ENCODE measurements around the gene TMEM208. TPM values are rescaled to one million over a fixed set of nuclear protein-coding genes. Genes with fewer than 3 reads are reported as not detected.

Gene TMEM208
- polyA plus RNA-seq, 2 of the 4 experiments (the other 2 are of a cell fraction): 73.5 to 114 TPM

DNA sequence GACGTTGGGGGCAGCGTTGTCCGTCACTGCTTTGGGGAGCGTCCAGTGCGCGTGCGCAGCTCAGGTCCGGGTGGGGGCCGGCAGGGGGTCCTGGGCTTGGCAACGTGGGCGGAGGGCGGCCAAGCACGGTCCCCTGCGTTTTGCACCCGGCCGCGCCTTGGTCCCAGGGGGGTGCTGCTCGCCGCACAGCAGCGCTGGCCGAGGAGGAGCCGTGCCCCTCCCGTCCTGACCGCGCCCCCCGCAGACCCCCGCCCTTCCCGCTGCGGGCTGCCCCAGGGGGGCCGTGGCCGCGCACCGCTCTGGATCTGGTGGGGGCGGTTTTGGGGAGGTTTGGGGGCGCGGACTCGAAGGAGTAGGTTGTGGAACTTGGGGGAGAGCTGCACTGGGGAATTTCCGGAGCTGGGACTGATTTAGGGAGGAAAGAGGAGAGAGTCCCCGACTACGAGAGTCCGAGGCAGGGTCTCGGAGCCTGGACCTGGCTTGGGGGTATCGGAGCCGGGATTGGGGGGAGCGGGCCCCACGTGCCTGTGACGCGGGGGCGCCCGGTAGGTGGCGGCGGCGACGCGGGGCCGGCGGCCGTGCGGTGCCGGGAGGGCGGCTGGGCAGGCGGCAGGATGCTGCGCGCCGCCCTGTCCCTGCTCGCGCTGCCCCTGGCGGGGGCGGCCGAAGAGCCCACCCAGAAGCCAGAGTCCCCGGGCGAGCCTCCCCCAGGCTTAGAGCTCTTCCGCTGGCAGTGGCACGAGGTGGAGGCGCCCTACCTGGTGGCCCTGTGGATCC, 21.7 kb downstream of the TMEM208 start, which contains the start of gene SLC9A5:
Gene SLC9A5 (plus strand): TSS at position 579 of the 777 bp plus-strand sequence. CDS start 36 bp downstream, at position 615.
- Histone ChIP-seq H3K27ac (peak within 1 kb of the TSS; percentile 77 to 95), H3K9me3 (no peaks in the 10 kb centered on the region), H3K4me1 (peaks cover 39% of the 10 kb centered on the region), H3K4me2 (peak within 1 kb of the TSS; percentile 97), H3K4me3 (peak within 1 kb of the TSS; percentile 74)
- TF ChIP-seq JUN (IDR thresholded peaks at IDR 0.05): 0 out of 5 replicates have a peak, but pooled peaks of 1 of the 2 experiments have one; percentile 26
- TF ChIP-seq, protein P1, sequence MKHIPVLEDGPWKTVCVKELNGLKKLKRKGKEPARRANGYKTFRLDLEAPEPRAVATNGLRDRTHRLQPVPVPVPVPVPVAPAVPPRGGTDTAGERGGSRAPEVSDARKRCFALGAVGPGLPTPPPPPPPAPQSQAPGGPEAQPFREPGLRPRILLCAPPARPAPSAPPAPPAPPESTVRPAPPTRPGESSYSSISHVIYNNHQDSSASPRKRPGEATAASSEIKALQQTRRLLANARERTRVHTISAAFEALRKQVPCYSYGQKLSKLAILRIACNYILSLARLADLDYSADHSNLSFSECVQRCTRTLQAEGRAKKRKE (CRISPR knock-in tag; IDR thresholded peaks at IDR 0.05; ENCODE audit: low read depth): 0 out of 2 replicates have a peak, but pooled peaks have one; percentile 24
- no peak for TF ChIP-seq ZFP36 (IDR thresholded peaks at IDR 0.05; ENCODE audit: borderline replicate concordance, partially characterized antibody)
- TF ChIP-seq EHMT2 (IDR thresholded peaks at IDR 0.05; ENCODE audit: low read depth): no peak
- TF ChIP-seq, protein P2, sequence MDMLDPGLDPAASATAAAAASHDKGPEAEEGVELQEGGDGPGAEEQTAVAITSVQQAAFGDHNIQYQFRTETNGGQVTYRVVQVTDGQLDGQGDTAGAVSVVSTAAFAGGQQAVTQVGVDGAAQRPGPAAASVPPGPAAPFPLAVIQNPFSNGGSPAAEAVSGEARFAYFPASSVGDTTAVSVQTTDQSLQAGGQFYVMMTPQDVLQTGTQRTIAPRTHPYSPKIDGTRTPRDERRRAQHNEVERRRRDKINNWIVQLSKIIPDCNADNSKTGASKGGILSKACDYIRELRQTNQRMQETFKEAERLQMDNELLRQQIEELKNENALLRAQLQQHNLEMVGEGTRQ (IDR thresholded peaks at IDR 0.05): peak; percentile 38; the same call in 1 of the 2 replicates
- TF ChIP-seq RNF2 (IDR thresholded peaks at IDR 0.05; ENCODE audit: borderline replicate concordance, low read depth): 0 out of 2 replicates have a peak, but pooled peaks have one; percentile 39
- TF ChIP-seq MAX (IDR thresholded peaks at IDR 0.05): peak; percentile 3; the same call in 1 of the 2 replicates
- TF ChIP-seq BCL3 (IDR thresholded peaks at IDR 0.05): no peak
- TF ChIP-seq JUNB (IDR thresholded peaks at IDR 0.05): no peak
- no peak for TF ChIP-seq HDAC2 (IDR thresholded peaks at IDR 0.05)
- TF ChIP-seq SMC3 (IDR thresholded peaks at IDR 0.05): no peak
- TF ChIP-seq POLR2A (IDR thresholded peaks at IDR 0.05; ENCODE audit: low read length): peak; percentile 6; the same call in 1 of the 2 replicates
- 0 out of 2 replicates have a peak, but pooled peaks have one; percentile 15 for TF ChIP-seq NPAS2 (CRISPR knock-in tag; IDR thresholded peaks at IDR 0.05; ENCODE audit: borderline replicate concordance)
- no peak for TF ChIP-seq SREBF2 (IDR thresholded peaks at IDR 0.05)
- TF ChIP-seq HOXB13 (CRISPR knock-in tag; IDR thresholded peaks at IDR 0.05; ENCODE audit: low read depth): 0 out of 2 replicates have a peak, but pooled peaks have one; percentile 26
- TF ChIP-seq RARB (CRISPR knock-in tag; IDR thresholded peaks at IDR 0.05): no peak
- no peak for TF ChIP-seq PBX3 (IDR thresholded peaks at IDR 0.05)
- TF ChIP-seq, protein P3, sequence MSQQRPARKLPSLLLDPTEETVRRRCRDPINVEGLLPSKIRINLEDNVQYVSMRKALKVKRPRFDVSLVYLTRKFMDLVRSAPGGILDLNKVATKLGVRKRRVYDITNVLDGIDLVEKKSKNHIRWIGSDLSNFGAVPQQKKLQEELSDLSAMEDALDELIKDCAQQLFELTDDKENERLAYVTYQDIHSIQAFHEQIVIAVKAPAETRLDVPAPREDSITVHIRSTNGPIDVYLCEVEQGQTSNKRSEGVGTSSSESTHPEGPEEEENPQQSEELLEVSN (IDR thresholded peaks at IDR 0.05; ENCODE audit: borderline replicate concordance, low read depth): peak; percentile 79
- TF ChIP-seq EHF (CRISPR knock-in tag; IDR thresholded peaks at IDR 0.05): no peak
- no peak for TF ChIP-seq FOSB (CRISPR knock-in tag; IDR thresholded peaks at IDR 0.05)
- no peak for DNase-seq (ENCODE audit: low read depth in 1 of 2, low spot score in 1 of 2)
- ATAC-seq: peak in 1 of 2 experiments; percentile 9; a peak in 1 of 6 replicates
- no peak for FAIRE-seq
- CTCF ChIA-PET: interaction anchor here (0.7 to 9.7 kb wide), 13 partner anchors 12 to 219 kb away, joined by 3 to 138 read pairs (median 5); partner anchors contain the start of genes KCTD19, LRRC36 and TMEM208
- POLR2A ChIA-PET: interaction anchor here (0.5 to 3.3 kb wide), 4 partner anchors 10 to 67 kb away, joined by 3 to 30 read pairs (median 5); partner anchors contain the start of gene TMEM208
- WGBS (ENCODE audit: missing lambda C conversion rate): 0% methylated on average over 14 of the region's 75 CpGs

All from A549 (cell line).